HG03558 (cell line): Measurements from ENCODE around the gene MIER2.
"Not testable (repeated sequence)": the region's sequence is repeated elsewhere in the genome, so short reads cannot be mapped to it uniquely, and the experiment has no call there.

ENCODE experiments used
- ATAC-seq: cut with Tn5 transposase; IDR thresholded peaks from one replicate; pipeline ENCODE4 v1.9.1; 2021; ENCODE audit warnings: moderate number of reproducible peaks; ENCODE audit not compliant: unreplicated experiment; ENCODE audit errors: extremely low read depth

MIER2 gene

GRCh38 chr19:291006-291521 lies 53.5 kb downstream of the MIER2 start, which contains the start of gene PLPP2:
Gene PLPP2 (minus strand): TSS chr19:291403. CDS start chr19:291336, 67 bp downstream.
- no peak for ATAC-seq

- ATAC-seq = no peak
Measured at GRCh38 chr19:290372-291005, 54.1 kb downstream of the MIER2 start.

- no peak for ATAC-seq
Measured at GRCh38 chr19:289651-290371, 54.8 kb downstream of the MIER2 start.

GRCh38 chr19:288911-289310 lies 55.7 kb downstream of the MIER2 start:
- ATAC-seq = no peak

GRCh38 chr19:287381-287871 lies 57.2 kb downstream of the MIER2 start:
- ATAC-seq = no peak

GRCh38 chr19:283395-283794 lies 61.2 kb downstream of the MIER2 start:
- ATAC-seq = no peak

- ATAC-seq = no peak
Measured at GRCh38 chr19:282501-282900, 62.1 kb downstream of the MIER2 start.

GRCh38 chr19:281992-282391 lies 62.6 kb downstream of the MIER2 start:
- no peak for ATAC-seq

GRCh38 chr19:281156-281853 lies 63.3 kb downstream of the MIER2 start:
- no peak for ATAC-seq

GRCh38 chr19:280541-281009 lies 64.0 kb downstream of the MIER2 start:
- no peak for ATAC-seq

- no peak for ATAC-seq
Measured at GRCh38 chr19:279656-280055, 64.9 kb downstream of the MIER2 start.

- ATAC-seq = no peak
Measured at GRCh38 chr19:279231-279630, 65.4 kb downstream of the MIER2 start.

GRCh38 chr19:277581-278165 lies 66.9 kb downstream of the MIER2 start:
- ATAC-seq = no peak

- no peak for ATAC-seq
Measured at GRCh38 chr19:277131-277530, 67.5 kb downstream of the MIER2 start.

- ATAC-seq = no peak
Measured at GRCh38 chr19:275958-276646, 68.5 kb downstream of the MIER2 start.

- no peak for ATAC-seq
Measured at GRCh38 chr19:275000-275399, 69.6 kb downstream of the MIER2 start.

- ATAC-seq = no peak
Measured at GRCh38 chr19:273393-273792, 71.2 kb downstream of the MIER2 start.

GRCh38 chr19:271856-272255 lies 72.7 kb downstream of the MIER2 start:
- no peak for ATAC-seq

GRCh38 chr19:270766-271318 lies 73.8 kb downstream of the MIER2 start:
- ATAC-seq = not testable (repeated sequence)

- ATAC-seq = no peak
Measured at GRCh38 chr19:269241-269640, 75.4 kb downstream of the MIER2 start.
